ENCODE measurements around the gene OR4F15. TPM values are rescaled to one million over a fixed set of nuclear protein-coding genes. Genes with fewer than 3 reads are reported as not detected.

The OR4F15 gene
- total RNA-seq, 1 donor from 2014 or later, result not detected

GRCh38 chr15:101801048-101801447, 11.0 kb upstream of the OR4F15 start:
- DNase-seq (ENCODE audit: missing footprints) (no peak), ATAC-seq (no peak)
- intact Hi-C loops (cut with DNase I), result no loop called here

GRCh38 chr15:101803209-101803608, 8.8 kb upstream of the OR4F15 start, which contains the start of gene OR4F6:
TSS of gene OR4F6 (plus strand) at chr15:101803509. CDS start at chr15:101805720, 2,211 bp downstream.
- intact Hi-C loops (cut with DNase I), result no loop called here

GRCh38 chr15:101803676-101804075, 8.3 kb upstream of the OR4F15 start:
- intact Hi-C loops (cut with DNase I), result no loop called here
- DNase-seq (ENCODE audit: missing footprints) (no peak), ATAC-seq (no peak)

More at GRCh38 chr15:101803209-101803608, 8.8 kb upstream of the OR4F15 start, which contains the start of gene OR4F6:
- ATAC-seq (no peak), DNase-seq (ENCODE audit: missing footprints) (no peak)

- ATAC-seq, result no peak
- DNase-seq (ENCODE audit: missing footprints), result no peak
- intact Hi-C loops (cut with DNase I), result no loop called here
These were observed 7.6 kb upstream of the OR4F15 start for GRCh38 chr15:101804375-101804774.

GRCh38 chr15:101804941-101805340, 7.1 kb upstream of the OR4F15 start:
- DNase-seq (ENCODE audit: missing footprints), result no peak
- intact Hi-C loops (cut with DNase I), result no loop called here
- ATAC-seq, result no peak

- intact Hi-C loops (cut with DNase I), result no loop called here
- DNase-seq (ENCODE audit: missing footprints) (no peak), ATAC-seq (no peak)
These were observed 6.2 kb upstream of the OR4F15 start for GRCh38 chr15:101805605-101806345.

- intact Hi-C loops (cut with DNase I), result no loop called here
- DNase-seq (ENCODE audit: missing footprints) (no peak), ATAC-seq (no peak)
These were observed 4.6 kb upstream of the OR4F15 start for GRCh38 chr15:101807345-101807945.

GRCh38 chr15:101808201-101808600, 3.8 kb upstream of the OR4F15 start:
- intact Hi-C loops (cut with DNase I), result no loop called here
- no peak for ATAC-seq
- no peak for DNase-seq (ENCODE audit: missing footprints)

GRCh38 chr15:101810456-101810855, 1.5 kb upstream of the OR4F15 start:
- no peak for ATAC-seq

GRCh38 chr15:101810876-101811275, 1.1 kb upstream of the OR4F15 start:
- ATAC-seq, result no peak
- no peak for DNase-seq (ENCODE audit: missing footprints)
- intact Hi-C loops (cut with DNase I), result no loop called here

More at GRCh38 chr15:101810456-101810855, 1.5 kb upstream of the OR4F15 start:
- DNase-seq (ENCODE audit: missing footprints), result no peak
- intact Hi-C loops (cut with DNase I), result no loop called here

- DNase-seq (ENCODE audit: missing footprints) (no peak), ATAC-seq (no peak)
- intact Hi-C loops (cut with DNase I), result no loop called here
These were observed 2.0 kb downstream of the OR4F15 start for GRCh38 chr15:101813803-101814534.

- intact Hi-C loops (cut with DNase I), result no loop called here
- no peak for DNase-seq (ENCODE audit: missing footprints)
- ATAC-seq, result no peak
These were observed 8.8 kb downstream of the OR4F15 start for GRCh38 chr15:101820781-101821180.

GRCh38 chr15:101827257-101827656, 15.3 kb downstream of the OR4F15 start:
- DNase-seq (ENCODE audit: missing footprints) (no peak), ATAC-seq (no peak)
- intact Hi-C loops (cut with DNase I), result no loop called here

- intact Hi-C loops (cut with DNase I), result no loop called here
- DNase-seq (ENCODE audit: missing footprints) (no peak), ATAC-seq (no peak)
These were observed 16.8 kb downstream of the OR4F15 start for GRCh38 chr15:101828774-101829173.

GRCh38 chr15:101841656-101842055, 29.7 kb downstream of the OR4F15 start:
- DNase-seq (ENCODE audit: missing footprints), result no peak
- intact Hi-C loops (cut with DNase I), result no loop called here
- ATAC-seq, result no peak

- ATAC-seq, result no peak
- intact Hi-C loops (cut with DNase I), result no loop called here
These were observed 32.9 kb downstream of the OR4F15 start for GRCh38 chr15:101844916-101845315.

GRCh38 chr15:101852356-101852755, 40.4 kb downstream of the OR4F15 start:
- DNase-seq (ENCODE audit: missing footprints) (no peak), ATAC-seq (no peak)
- intact Hi-C loops (cut with DNase I), result no loop called here

More at GRCh38 chr15:101844916-101845315, 32.9 kb downstream of the OR4F15 start:
- no peak for DNase-seq (ENCODE audit: missing footprints)

All from Right ventricle myocardium inferior (tissue), 1 donor.